T follicular helper cell (primary cell): ENCODE measurements around the gene IZUMO4.

Experiments used
- DNase-seq: peaks from one replicate; pipeline ENCODE4 v3.0.0-alpha.2; 2020; ENCODE audit warnings: low read depth
- total RNA-seq, 2 experiments: gene quantifications; one replicate each; lab custom pipeline; 2026; lab: John Stamatoyannopoulos, UW

The IZUMO4 gene, protein sequence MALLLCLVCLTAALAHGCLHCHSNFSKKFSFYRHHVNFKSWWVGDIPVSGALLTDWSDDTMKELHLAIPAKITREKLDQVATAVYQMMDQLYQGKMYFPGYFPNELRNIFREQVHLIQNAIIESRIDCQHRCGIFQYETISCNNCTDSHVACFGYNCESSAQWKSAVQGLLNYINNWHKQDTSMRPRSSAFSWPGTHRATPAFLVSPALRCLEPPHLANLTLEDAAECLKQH
- total RNA-seq, result 2.9 to 8.0 reads per million in 2 experiments

DNA sequence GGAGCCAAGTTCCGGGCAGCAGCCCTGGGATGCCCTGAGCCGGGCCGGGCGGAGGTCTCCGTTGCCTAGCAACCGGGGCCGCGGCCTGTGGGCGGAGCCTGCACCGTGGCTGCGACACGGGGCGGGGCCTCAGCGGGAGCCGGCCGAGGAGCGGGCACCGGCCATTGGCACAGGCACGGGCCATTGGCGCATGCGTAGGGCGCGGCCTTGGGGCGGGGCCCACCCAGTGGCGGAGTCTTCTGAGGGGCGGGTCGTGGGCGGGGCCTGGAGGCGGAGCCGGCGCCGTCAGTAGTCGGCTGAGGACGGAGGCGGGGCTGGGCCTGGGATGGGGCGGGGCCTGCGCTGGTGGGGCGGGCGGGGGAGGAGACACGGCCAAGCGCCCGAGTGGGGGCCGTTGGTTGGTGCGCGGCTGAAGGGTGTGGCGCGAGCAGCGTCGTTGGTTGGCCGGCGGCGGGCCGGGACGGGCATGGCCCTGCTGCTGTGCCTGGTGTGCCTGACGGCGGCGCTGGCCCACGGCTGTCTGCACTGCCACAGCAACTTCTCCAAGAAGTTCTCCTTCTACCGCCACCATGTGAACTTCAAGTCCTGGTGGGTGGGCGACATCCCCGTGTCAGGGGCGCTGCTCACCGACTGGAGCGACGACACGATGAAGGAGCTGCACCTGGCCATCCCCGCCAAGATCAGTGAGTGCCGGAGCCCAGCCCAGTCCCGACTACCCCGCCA is at the start of gene IZUMO4:
TSS of gene IZUMO4 (plus strand) at position 436 of the 723 bp plus-strand sequence. CDS start at position 467, 31 bp downstream.
- DNase-seq, result peak; percentile 100

DNA sequence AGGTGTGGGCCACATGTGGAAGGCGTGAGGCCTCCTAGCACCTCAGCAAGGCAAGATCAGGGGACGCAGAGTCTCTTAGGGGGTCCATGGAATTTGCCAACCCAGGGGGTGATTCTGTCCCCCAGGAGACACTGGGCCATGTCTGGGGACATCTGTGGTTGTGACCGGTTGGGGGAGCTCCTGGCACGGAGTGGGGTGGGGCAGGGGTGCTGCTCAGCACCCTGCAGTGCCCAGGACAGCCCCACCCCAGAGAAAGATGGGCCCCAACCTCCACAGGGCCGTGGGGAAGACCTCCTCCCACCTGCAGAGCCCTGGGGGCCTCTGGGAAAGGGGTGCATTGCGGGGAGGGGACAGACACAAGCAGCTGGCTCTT is 49.7 kb upstream of the IZUMO4 start:
- no peak for DNase-seq

DNA sequence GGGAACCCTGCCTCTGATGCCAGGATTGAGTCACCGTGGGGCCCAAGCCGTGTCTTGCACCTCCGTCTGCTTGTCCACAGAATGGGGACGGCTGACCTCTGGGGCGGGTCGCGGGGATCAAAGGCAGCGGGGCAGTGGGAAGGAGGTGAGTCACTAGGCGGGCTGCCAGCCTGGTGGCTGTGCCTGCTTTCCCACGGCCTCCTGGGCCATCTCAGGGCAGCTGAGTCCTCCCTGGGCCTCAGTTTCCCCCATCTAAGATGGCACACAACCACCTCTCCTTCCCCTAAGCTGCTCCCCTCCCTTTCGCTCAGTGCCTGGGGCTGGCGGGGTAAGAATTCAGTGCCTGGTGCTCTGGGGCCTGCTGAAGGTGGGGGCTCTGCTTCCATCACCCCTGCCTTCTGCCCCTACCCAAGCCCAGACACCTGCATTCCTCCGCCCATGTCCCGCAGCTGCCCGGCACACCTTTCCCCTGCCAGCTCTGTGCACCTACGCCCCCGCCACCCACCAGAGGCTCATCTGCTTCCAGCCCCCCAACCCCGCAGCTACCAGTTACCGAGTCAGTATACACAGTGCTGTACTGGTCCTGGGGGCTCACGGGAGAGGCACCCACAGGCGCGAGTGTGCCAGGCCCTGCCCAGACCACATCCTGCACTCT is 49.1 kb upstream of the IZUMO4 start:
- DNase-seq, result no peak

DNA sequence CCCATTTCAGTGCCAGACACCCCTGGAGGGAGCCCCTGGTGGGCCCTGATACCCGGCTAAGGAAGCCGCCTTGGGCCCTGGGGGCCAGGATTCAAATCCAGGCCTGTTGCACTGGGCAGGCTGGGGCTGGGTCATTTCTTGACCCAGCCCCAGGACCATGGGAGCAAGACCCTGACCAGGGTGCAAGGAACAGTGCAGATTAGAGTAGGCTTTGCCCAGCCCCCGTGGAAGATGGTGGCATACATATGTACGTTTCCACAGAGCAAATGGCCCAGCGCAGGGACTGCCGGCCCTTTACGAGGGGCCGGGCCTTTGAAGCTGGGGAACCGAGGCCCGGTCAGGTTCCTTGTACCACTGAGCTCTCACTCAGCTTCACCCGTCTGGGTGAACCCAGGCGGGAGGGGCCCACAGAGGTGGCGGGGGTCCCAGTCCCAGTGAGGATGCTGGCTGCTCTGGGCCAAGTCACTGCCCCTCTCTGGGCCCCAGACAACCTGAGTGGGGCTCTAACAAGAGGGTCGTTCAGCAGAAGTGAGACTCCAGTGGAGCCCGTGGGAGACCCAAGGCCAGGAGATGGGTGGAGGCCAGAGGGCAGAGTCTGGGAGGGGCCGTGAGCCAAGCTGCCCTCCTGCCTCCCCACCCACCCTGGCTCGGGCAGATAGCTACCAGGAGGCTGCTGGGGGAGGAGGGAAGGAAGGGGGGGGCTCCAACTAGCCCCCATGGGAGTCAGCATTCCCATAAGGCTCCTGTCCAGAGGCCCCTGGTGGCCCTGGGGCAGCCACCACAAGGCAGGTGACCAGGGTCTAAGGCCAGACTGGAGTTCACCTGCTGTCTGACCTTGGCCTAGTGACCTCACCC is 48.4 kb upstream of the IZUMO4 start:
- DNase-seq, result no peak

DNA sequence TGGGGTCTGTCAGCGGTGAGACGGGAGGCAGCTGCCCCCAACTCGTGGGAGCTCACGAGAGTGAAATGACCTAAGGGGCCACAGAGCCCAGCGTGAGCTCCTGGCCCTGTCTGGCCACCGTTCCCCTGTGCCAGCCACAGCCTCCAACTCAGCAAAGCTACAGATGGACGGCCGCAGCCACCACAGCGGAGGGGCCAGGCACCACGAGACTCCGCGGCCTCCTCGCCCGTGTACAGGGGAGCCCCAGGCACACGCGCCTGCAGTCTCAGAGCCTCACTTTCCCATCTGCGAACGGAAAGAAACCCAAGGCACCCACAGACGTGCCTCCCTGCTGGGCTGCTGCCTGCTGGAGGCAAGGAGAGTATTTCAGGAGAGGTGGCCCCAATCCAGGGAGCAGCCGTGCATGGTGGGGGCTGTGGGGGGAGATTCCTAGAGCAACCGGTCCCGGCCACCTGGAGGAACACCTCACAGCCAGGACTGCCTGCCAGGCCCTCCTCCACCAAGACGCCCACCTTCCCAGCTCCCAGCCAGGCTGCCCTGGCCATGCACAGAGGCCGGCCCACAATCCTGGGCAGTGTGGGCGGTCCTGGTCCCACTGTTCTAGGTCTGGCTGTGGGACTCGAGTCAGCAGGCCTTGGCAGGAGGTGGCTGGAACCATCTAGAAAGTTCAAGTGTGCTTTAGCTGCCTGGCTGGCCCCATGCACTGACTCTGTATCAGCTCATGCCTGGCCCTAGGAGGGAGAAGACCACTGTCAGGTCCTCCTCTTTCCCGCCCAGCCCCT is 47.6 kb upstream of the IZUMO4 start:
- DNase-seq, result no peak

DNA sequence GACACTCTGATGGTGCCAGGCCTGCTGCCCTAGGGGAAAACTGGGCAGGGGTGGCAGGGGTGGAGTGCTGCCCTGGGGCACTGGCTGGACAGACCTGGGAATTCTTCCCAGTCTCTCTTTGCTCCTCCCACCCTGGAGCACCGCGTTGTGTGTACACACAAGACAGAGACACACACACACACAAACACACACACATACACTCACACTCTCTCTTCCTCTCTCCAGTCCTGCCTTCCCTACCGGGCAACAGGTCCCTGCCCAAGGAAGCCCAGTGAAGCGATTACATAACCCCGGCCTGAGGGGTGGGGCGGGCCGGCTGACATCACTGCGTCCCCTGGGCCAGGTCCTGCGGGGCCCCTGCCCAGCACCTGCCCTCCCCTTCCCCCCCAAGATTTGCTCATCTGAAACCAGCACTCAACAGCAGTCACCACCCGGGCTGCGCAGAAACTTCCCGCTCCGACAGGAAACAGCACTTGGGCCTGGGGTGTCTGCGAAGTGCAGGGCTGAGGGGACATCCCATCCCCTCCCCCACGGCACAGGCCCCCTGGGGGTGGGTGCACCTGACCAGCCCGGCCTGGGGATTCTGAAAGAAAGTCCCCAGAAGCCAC is 46.9 kb upstream of the IZUMO4 start:
- peak; percentile 38 for DNase-seq

DNA sequence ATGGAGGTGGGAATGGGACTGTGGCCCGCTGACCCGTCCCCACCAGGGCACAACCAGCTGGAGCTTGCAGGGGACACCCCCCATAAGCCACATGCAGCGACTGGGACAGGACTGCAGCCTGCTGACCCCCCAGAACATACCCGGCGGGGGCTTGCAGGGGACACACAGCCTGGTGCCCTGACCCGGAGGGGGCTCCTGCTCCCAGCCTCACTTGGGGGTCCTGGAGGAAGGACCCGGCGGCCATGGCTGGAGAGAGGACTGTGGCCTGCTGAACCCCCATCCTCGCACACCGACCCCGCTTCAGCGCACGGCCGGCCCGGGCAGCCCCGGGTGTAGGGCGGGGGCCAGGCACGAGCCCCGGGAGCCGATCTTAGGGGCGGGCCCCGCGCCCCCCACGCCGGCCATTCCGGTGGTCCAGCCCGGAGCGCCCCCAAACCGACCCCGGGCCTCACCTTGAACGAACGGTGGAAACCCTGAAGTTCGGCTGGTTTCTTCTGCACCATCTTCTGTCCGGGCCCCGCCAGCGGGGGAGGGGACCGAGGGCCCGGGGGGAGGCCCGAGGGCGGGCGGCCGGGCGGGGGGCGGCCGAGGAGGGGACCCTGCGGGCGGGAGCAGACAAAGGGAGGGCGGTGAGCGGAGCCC is 46.2 kb upstream of the IZUMO4 start:
- no peak for DNase-seq

DNA sequence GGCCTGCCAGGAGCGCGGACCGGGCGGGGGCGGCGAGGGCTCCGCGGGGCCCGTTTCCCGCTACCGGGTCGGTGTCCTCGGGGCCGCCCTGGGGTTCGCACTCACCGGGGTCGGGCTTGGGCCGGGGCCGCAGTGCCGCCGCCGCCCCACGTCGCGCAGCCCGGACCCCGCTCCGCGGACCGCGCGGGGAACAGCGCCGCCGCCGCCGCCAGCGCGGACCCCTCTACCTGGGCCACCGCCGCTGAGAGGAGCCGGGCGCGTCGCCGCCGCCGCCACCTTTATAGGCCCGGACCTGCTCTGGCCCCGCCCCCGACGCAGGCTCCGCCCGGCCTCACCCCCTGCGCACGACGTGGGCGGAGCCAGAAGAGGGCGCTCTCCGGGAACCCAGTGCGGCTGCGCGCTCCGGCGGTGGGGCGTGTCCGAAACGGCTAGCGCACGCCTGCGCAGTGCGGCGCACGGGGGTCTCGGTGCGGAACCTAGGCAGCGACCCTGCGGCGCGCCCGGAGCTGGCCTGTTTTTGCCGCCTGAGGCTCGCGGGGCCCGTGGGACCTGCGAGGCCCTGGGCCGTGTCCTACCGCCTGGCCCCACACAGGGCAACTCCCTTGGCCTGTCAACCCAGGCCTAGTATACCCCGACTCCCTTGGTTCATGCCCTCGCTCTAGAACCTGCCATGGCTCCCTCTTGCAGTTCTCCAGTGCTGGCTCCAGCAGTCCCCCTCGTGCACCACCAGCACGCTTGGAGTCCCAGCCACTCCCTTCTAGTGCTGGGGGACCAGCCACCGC is 45.5 kb upstream of the IZUMO4 start, which contains the start of gene MKNK2:
TSS of gene MKNK2 (minus strand) at position 254 of the 782 bp plus-strand sequence. CDS start 393 bp downstream, outside the sequence.
- DNase-seq, result peak; percentile 90

DNA sequence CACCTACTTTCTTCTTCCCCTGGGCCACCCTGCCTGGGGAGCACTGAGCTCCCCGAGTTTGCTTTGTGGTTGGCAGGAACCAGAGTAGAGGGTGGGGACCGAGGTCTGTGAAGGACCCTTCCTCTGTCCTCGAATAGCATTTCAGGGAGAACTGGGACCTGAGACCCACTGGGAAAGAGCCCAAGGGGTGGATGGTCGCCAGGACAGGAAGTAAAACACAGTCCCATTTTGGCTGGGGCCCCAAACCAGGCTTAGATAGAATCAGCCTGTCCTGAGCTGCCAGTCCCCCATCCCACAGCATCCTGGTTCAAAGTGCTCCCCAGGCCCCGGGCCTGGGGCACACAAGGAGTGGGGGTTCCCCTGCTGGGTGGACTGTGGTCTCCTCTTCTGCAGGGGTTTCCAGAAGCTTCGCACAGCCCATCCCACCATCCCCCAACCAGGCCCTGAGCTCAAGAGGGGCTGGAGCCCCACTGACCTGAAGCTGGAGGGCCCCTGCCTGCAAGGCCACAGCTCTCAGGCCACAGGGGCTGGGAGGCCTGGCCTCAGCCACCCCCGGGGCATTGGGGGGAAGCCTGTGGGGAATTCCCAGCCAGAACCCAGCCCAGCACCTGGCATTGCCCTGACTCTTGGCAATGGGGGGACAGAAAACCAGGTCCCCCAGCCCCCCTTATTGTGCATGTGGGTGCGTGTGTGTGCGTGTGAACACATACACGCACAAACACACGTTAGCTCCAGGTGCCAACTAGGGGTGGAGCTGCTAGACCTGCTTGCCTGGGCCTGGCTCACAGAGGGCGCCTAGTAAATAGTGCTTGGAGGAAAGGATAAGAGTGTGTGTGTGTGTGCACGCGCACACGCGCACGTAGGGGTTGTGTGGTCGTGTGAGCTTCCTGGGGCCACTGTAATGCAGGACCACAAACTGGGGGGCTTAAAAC is 44.7 kb upstream of the IZUMO4 start:
- peak; percentile 50 for DNase-seq

DNA sequence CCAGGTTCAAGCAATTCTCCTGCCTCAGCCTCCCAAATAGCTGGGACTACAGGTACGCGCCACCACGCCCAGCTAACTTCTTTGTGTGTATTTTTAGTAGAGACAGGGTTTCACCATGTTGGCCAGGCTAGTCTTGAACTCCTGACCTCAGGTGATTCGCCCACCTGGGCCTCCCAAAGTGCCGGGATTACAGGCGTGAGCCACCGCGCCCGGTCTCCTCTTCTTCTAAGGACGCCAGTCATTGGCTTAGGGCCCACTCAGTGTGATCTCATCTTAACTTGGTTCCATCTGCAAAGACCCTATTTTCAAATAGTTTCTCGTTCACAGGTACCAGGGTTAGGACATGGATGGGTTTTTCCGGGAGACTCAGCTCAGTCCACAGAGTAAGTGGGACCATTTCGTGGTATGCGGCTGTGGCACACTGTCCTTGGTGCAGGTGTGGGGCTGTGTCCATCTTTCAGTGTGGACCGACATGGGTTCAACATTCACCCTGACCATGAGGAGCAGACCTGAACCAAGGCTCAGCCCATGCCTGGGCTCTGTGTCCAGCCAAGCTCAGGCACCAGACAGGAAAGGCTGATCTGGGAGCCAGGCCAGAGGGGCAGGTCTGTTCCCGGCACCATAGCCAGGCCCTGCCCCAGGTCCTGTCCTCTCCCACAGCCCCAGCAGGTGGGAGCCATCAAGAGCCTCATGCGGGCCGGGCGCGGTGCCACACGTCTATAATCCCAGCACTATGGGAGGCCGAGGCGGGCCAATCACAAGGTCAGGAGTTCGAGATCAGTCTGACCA is 42.9 kb upstream of the IZUMO4 start:
- no peak for DNase-seq

DNA sequence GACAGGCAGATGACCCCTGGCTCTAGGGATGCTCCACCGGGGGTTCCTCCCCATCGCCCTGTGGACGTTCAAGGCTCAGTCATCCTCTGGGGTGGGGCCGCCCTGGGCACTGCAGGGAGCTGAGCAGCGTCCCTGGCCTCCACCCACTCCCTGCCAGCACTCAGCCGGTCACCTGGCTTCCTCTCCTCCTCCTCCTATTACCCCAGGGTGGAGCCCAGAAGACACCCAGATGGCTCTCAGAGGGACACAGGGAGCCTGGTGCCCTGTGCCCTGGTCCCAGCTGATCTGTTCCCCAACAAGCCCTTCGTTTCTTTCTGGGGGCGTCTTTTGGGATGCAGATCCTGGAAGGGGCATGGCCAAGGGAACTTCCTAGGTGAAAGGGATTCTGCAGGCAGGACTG is 42.0 kb upstream of the IZUMO4 start:
- no peak for DNase-seq

DNA sequence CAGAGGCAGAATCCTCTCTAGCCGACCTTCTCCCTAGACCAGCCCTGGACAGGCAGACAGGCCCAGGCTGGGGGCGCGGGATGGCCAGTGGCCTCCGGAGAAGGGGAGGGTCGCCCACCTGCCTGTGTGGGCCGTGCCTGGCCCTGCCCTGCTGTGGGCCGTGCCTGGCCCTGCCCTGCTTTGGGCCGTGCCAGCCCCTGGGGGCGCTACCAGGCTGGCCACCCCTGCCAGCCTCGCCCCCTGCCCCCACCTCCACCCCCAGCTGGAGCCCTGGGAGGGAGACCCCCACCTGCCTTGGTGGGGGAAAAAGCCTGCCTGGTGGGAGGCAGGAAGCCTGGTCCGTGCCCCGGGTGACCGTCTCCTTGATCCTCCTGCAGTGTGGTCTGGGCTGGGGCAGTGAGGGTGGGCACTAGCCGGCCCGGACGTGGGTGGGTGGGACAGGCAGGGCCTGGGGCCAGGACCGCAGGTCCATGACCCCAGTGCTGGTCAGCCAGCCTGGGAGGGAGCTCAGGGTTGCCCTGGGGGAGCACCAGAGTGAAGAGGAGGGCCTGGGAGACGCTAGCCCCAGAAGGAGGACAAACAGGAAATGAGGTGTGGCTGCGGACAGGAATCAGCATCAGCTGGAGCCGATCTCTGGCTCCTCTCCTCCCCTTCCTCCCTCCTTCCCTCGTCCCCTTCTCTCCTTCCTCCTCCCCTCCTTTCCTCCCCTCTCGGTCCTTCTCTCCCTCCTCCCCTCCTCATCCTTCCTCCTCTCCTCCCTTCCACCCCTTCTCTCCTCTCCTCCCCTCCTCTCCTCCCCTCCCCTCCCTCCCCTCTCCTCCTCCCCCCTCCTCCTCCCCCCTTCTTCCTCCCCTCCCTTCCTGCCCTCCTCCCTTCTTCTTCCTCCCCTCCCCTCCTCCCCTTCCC is 40.5 kb upstream of the IZUMO4 start:
- no peak for DNase-seq

DNA sequence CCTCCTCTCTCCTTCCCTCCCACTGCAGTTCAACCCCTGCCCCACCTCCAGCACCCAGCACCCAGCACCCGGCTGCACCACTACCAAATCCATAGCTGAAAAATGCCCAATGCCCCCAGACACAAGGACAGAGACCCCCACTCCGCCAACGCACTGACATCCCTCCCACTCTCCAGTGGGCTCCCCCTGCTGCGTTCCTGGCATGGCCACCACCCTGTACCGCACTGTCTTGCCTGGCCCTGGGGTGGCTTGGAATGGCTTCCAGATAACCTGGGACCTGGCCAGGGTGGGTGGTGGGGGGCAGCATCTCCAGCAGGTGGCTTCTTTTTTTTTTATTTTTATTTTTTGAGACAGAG is 39.9 kb upstream of the IZUMO4 start:
- DNase-seq, result no peak

DNA sequence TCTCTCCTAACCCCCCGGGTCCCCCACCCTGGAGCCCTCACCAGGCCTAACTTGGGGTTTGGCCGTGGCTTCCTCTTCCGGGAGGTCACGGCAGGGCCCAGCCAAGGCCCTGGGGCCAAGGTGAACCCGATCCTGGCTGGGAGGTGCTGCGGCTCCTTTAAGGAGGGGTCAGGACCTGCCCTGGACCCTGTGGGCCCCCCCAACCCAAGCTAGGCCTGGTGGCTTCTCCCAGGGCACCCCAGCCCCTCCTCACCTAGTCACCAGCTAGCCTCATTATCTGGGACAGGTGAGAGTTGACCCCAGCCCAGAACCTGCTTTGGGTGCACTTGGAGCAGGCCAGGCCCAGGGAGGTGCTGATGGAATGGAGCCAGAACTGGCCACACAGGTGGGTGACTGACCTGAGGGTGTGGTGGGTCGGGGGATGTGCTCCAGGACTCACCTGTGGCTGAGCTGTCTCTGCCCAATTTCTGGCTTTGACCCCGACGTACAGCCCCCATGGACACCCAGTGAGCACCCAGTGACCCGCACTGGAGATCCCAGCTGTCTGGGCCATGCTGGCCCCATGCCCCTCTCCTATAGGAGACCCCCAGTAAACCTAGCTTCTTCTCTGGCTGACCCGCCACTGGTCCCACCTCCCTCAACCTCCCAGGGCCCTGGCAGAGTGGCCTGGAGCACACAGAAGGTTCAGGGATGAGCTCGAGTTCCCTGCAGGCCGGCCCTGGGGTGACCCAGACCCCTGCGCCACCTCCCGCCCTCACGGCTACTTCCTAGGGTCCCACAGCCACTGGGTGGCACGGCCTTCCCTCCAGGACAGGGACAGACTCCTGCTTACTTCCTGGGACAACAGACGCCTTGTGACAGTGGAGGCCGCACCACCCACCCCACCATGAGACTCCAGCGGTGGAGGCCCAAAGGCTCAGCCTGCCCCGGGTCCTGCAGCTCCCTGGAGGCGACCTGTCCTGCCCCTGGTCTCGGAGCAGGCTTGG is 38.9 kb upstream of the IZUMO4 start:
- no peak for DNase-seq
